NCI-H2171 treated with DMSO at 0.1 percent for 48 hours (cell line): ENCODE measurements around the gene TXLNA.
"Not testable (repeated sequence)": the region's sequence is repeated elsewhere in the genome, so short reads cannot be mapped to it uniquely, and the experiment has no call there.

ENCODE experiments used
- DNase-seq: peaks from one replicate; lab custom pipeline; 2025; lab: John Stamatoyannopoulos, UW

TXLNA gene

DNA sequence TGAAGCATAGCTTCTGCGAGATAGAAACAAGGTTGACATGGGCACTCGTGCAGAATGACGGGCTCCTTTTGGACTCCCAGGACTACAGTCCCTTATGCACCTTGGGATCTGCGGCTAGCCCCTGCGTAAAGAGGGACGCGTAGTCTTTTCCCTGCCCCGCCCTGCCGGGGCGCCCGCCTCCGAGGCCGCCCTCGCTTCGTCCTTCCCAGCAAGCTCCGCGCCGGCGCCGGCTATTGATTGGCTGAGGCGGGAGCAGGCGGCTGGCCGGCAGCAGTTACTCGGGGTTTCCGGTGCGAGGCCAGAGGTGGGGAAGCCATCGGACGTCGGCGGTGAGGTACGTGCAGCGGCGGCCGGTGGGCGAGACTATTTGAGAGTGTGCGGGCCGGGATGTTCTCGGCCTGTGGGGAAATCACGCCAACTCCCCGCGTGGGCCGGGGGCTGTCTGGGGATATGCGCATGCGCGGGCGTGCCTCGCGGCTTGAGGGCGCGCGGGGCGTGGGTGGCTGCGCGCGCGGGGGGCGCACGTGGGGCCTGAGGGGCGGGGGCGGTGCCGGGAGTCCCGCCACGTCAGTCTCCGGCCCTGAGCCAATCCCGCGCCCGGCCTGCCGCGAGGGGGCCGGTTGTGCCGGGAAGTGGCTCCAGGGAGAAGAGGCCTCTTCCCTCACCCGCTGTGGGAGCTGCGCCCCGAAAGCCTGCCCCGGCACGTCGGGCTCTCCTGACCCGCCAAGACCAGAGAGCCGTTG lies at the start of gene TXLNA:
Gene TXLNA, plus strand, starts transcription at position 233 of the 743 bp plus-strand sequence. CDS start 671 bp downstream, outside the sequence.
- DNase-seq, result peak; percentile 90

DNA sequence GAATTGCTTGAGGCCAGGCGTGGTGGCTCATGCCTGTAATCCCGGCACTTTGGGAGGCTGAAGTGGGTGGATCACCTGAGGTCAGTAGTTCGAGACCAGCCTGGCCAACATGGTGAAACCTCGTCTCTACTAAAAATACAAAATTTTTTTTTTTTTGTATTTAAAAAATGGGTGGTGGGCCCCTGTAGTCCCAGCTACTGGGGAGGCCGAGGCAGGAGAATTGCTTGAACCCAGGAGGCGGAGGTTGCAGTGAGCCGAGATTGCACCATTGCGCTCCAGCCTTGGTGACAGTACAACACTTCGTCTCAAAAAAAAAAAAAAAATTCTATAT lies 45.6 kb upstream of the TXLNA start:
- not testable (repeated sequence) for DNase-seq

DNA sequence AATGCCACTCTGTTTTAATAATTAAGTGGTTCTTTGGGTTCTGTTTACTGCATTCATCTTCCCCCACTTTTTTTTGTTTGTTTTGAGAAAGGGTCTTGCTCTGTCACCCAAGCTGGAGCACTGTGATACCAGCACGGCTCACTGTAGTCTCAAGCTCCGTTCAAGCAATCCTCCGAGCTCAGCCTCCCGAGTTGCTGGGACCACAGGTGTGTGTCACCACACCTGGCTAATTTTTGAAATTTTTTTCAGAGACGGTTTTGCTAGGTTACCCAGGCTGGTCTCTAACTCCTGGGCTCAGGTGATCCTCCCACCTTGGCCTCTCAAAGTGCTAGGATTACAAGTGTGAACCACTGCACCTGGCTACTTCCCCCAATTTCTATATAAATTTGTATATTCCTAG lies 42.4 kb upstream of the TXLNA start:
- no peak for DNase-seq

DNA sequence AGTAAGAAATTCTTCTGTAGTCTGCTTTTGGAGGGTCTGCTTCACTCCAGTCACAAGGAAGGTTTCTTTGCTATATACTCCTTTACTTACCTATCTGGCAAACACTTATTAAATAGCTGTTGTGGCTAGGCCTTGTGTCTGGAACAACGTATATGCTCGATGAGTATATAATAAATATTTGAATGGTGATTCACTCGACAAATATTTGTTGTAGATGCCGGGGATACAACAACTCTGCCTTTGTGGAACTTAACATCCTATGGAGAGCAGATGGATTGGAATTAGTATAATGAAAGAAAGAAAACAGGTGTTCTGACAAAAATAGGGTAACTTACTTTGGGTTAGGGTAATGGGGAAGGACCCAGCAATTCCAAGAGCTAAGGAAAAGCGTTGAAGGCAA lies 40.5 kb upstream of the TXLNA start:
- DNase-seq, result no peak

DNA sequence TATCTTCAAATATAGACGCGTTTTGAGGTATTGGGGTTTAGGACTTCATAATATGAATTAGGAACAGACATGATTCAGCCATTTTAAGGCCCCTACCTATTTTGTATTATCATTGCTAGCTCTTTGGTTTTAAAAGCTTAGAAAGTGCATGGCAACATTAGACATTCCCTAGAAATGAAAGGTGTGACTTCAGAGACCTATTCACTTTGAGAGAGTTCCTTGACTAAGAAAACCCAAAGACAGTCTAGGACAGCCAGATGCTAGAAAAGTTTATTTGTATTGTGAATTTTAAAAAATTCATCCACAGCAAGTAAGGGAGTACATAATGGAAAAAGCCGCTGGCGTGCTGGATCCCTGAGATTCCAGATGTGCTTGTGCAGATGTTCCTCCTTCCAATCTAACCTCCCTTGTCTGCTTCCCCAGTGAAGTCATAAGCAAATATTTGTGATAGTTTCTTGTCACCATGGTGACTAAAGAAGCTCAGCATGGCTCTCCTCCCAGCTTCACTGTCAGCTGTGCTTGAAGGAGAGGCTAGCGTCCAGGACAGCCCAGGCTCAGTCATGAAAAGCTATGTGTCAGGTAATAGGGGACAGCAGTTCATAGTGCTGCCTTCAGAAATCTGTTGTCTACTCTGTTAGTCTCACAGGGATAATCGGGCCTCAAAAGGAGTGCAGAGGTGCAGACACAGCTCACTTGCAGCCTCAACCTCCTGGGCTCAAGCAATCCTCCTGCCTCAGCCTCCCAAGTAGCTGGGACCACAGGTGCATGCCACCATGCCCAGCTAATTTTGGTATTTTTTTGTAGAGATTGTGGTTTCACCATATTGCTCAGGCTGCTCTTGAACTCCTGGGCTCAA lies 36.8 kb upstream of the TXLNA start:
- peak; percentile 21 for DNase-seq

DNA sequence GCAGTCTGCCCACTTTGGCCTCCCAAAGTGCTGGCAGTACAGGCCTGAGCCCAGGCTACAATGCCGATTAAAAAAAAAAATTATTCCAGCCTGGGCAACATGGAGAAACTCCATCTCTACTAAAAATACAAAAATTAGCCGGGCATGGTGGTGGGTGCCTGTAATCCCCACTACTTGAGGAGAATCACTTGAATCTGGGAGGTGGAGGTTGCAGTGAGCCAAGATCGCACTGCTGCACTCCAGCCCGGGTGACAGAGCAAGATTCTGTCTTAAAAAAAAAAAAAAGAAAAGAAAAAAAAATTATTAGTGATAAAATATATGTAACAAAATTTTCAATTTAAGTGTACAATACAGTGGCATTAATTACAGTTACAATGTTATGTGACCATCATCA lies 36.2 kb upstream of the TXLNA start:
- DNase-seq, result not testable (repeated sequence)

DNA sequence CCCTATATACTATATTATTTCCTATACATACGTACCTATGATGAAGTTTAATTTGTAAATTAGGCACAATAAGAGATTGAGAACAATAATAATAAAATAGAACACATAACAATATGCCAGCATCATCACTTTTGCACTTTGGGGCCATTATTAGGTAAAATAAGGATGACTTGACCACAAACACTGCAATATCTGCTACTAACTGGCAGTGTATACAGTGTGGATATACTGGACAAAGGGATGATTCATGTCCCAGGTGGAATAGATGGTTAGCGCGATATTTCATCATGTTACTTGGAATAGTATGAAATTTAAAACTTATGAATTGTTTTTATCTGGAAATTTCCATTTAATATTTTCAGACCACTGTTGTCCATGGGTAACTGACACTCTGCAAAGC lies 35.4 kb upstream of the TXLNA start:
- no peak for DNase-seq

DNA sequence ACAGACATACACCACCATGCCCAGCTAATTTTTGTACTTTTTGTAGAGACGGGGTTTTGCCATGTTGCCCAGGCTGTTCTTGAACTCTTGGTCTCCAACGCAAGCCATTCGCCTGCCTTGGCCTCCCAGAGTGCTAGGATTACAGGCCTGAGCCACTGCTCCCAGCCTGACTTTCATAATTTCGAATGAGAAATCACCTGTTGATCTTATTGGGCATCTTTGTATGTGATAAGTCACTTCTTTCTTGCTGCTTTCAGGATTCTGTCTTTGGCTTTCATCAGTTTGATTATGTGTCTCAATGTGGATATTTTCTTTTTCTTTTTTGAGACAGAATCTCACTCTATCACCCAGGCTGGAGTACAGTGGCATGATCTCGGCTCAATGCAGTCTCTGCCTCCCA lies 31.7 kb upstream of the TXLNA start:
- not testable (repeated sequence) for DNase-seq

DNA sequence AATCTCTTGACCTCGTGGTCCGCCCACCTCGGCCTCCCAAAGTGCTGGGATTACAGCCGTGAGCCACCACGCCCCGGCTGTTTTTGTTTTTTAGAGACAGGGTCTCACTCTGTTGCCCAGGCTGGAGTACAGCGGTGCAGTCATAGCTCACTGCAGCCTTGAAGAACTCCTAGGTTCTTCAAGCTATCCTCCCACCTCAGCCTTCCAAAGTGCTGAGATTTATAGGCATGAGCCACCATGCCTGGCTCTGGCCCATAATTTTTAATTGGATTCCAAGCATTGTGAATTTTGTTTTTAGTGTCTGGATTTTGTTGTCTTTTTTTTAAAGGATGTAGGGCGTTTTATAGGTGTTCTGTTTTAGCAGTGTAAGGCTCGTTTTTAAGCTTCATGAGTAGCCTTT lies 28.6 kb upstream of the TXLNA start:
- DNase-seq, result no peak

DNA sequence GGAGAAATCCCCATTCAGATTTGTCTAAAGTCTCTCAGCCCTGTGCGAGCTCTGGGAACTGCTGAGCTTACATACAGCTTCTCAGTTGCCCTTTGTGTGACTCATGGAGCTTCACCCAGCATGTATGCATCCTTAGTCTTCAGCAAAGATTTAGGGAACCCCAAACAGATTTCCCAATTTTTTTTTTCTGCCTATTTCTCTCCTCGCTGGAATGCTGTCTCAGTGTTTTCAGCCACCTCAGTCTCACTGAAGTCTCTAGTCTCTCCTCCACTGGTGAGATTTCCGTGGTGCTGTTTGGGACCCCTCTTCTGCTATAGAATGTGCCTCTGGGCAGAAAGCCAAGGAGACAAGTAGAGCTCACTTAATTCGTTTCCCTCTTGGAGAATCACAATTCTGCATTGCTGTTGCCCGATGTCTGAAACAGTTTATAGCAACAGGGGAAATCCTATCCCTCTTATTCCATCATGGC lies 28.1 kb upstream of the TXLNA start:
- peak; percentile 75 for DNase-seq

DNA sequence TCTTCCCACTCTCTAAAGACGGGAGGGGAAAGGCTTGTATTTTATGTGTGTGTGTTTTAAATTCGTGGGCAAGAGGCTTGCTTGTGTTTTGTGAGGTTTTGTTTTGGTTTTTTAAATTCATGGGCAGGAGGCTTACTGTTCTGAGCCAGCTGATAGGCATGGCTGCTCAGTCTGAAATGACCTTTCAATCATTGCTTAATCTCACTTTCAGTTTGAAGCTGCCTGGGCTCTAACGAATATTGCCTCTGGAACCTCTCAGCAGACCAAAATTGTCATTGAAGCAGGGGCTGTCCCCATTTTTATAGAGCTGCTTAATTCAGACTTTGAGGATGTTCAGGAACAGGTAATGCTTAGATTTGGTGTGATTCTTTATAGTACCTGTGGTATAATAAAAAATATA lies 20.3 kb upstream of the TXLNA start:
- DNase-seq, result no peak

DNA sequence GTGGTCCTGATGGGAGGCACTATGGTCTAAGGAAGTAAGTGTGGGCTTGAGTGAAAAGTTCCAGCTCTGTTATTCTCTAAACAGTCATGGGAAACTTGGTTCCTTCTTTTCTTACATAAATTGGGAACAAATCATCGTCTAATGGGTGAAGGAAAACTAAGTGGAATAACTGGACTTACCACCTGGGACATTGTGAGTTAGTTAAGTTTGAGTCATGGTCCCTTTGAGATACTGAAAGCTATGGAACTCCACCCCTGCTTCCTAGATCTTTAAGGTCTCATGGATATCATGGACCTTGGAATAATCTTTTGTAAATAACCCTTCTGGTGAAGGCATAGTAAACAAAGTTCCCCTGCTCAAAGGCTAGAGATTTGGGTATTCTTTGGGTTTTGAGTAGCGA lies 16.1 kb upstream of the TXLNA start:
- DNase-seq, result no peak

DNA sequence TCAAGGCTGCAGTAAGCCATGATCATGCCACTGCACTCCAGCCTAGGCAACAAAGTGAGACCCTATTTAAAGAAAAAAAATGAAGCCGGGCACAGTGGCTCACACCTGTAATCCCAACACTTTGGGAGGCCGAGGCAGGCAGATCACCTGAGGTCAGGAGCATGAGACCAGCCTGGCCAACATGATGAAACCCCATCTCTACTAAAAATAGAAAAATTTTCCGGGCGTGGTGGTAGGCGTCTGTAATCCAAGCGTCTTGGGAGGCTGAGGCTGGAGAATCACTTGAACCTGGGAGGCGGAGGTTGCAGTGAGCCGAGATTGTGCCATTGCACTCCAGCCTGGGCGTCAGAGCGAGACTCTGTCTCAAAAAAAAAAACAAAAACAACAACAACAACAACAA lies 13.8 kb upstream of the TXLNA start:
- not testable (repeated sequence) for DNase-seq

DNA sequence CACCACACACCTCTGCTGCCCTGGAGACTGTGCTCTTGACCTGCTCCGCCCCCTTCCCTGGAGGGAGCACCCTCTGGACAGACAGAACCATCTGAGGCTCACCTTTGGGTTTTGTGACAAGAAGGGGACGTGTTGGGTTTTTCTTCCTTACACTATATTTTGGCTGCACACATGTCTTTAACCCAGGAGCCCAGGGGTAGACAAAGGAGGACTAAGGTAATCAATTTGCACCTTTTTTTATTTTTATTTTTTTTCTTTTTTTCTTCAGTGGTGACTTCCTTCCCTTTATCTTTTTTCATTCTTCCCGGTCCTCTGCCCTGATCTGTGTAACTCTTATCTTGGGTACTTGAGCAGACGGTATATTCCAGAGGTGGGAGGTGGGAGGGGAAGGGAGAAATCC lies 8.5 kb upstream of the TXLNA start:
- DNase-seq, result no peak

DNA sequence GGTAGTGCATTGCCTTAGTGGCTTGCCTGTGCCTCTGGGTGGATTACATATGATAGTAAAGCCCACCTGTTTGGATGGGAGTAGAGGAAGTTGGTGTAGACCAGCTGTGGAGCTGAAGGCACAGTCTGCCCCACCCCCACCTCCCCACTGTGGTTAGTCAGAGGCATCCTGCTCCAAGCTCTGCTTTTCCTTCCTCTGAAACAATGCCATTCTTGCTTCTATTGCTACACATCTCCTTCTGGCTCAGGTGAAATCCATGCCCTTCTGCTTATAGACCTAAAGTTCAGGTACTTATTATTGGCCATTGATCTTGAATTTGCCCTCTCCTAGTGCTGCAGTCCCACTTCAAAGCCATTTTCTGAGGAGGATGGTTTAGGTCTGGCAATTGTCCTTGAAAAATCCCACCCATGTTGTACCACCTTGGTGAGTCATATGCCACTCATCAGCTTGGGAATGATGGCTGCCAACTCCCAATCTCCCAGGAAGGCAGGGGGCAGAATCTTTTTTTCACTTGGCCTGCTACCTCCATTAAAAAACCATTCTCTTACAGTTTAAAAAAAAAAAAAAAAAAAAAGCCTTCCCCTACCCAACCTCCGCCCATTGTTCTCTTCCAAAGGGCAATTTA lies 6.7 kb upstream of the TXLNA start:
- DNase-seq, result no peak

DNA sequence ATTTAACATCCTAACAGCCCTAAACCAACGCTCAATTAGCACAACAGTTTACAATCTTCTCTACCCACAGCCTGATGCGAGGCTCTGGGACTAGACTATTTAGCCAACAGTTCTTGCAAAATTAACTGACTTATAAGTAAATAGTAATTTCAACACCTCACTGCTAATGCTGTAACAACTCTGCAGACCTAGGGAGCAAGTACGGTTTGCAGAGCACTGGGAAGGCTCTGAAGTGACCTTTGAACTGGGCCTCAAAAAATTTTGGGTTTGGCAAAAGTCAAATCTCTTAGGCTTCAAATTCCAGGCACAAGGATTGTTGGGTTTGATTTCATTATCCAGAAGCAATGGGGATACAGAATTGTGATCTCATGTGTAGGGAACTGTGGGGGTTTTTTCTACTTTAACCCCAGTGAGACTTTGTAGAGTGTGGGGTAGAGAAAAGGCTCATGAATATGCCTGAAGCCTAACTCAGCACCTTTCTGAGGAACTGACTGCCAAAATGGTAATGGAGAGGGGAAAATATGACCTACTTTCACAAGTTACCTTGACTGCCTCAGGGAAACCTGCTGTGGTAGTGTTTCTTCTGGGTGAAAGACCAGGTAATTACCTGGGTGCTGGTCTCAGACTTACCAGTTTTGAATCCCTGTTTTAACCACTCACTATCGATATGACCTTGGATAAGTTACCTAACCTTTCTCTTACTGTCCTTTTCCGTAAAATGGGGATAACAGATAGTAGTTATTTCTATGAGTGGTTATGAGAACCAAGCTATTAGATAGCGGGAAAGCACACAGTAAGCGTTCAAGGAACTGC lies 889 bp upstream of the TXLNA start:
- no peak for DNase-seq

DNA sequence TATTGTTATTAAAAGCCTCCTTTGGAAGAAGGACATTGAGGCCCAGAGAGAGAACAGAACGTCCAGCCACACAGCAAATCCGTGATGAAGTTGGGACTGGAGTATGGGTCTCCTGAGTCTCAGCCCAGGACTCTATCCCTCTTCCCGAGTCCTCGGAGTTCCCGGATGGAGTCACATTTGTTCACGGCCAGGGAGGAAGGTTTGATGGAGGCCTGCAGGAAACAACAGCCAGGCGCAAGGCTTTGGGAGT lies 357 bp upstream of the TXLNA start:
- DNase-seq, result no peak

DNA sequence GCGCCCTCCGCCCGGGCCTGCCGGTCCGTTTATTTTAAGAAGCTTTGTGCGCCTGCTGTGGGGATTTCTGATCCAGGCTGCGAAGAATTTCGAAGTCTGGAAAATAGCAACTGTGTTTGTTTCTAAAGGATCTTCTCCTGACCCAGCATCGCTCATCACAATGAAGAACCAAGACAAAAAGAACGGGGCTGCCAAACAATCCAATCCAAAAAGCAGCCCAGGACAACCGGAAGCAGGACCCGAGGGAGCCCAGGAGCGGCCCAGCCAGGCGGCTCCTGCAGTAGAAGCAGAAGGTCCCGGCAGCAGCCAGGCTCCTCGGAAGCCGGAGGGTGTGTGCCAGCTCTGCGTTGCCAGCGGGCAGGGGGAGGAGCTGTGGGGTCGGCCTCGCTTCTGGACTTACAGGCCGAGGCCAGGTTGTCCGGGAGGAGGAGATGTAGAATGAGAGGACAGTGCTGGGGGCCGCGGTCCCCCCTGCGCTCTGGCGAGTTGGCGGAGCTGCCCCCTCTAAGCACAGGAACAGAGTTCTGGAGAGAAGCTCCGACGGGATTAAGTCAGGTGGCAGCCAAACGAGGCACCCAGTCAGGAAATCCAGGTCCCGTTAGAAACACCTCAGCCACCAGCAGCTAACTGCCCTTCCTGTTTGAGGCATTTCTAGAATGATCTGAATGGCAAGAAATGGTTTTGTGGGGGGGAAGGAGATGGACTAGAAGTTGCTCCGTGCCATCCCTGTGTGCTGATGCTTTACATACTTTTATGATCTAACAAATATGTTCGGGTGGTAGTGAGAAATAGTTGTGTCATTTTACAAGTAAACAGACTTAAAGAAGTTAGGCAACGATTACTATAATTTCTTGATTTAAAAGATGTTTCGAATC lies 948 bp downstream of the TXLNA start:
- DNase-seq, result peak; percentile 62

DNA sequence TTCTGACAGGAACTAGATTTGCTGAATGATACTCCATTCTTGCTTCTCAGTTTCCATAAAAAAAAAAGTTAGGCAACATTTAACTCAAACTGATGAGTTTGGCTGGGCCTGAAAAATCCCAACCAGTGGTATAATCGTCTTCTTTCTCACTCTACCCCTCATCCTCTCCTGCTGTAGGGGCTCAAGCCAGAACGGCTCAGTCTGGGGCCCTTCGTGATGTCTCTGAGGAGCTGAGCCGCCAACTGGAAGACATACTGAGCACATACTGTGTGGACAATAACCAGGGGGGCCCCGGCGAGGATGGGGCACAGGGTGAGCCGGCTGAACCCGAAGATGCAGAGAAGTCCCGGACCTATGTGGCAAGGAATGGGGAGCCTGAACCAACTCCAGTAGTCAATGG lies 1.6 kb downstream of the TXLNA start:
- no peak for DNase-seq

DNA sequence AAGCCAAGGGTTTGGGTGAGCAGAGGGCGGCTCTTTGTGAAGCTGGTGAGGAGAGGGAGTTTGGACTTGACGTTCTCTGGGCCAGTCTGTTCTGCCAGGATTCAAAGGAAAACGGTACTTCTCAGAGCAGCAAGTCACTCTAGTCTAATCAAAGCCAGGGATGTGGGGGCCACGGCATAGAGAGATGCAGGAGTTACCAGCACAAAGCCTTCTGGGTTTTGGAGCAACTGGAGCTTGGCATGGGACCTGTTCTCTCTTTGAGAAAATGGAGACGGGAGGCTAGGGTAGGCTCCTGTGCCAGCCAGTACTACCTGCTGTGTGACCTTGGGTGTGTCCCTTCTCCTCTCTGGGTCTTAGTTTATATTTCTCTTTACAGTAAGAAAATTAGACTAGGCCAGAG lies 2.1 kb downstream of the TXLNA start:
- DNase-seq, result no peak

DNA sequence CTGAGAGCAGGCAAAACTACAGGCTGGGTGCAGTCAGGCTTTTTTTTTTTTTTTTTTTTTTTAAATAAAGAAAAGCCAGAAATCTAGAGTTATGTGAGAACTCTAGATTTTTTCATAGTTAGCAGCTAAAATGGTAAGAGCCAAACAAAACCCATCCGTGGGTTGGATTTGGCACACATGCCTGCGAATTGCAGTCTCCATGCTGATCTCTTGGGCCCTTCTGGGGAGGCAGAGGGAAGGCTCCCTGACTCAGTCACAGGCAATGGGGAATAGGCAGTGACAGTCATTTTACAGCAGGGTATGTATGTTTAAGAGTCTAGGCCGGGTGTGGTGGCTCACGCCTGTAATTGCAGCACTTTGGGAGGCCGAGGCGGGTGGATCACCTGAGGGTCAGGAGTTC lies 2.6 kb downstream of the TXLNA start:
- no peak for DNase-seq
